ENCODE data around the gene COL8A2. TPM values are rescaled to one million over a fixed set of nuclear protein-coding genes. Genes with fewer than 3 reads are reported as not detected.

Gene COL8A2
- total RNA-seq, 1 donor = 1.9 TPM

- Histone ChIP-seq H3K9me3 (ENCODE audit: low read depth, low read length) (no peaks in the 10 kb centered on the region), H3K4me1 (ENCODE audit: insufficient read depth, low read length) (peaks cover 35% of the 10 kb centered on the region), H3K4me3 (ENCODE audit: low read length) (no peak overlapping the region), H3K27me3 (ENCODE audit: insufficient read depth, low read length) (peaks cover 12% of the 10 kb centered on the region)
Observed at GRCh38 chr1:36087233-36088123, 37.5 kb downstream of the COL8A2 start.

- no peaks in the 10 kb centered on the region for H3K9me3 ChIP-seq (ENCODE audit: low read depth, low read length)
- no peak overlapping the region for H3K4me3 ChIP-seq (ENCODE audit: low read length)
- peaks cover 35% of the 10 kb centered on the region for H3K4me1 ChIP-seq (ENCODE audit: insufficient read depth, low read length)
- peaks cover 12% of the 10 kb centered on the region for H3K27me3 ChIP-seq (ENCODE audit: insufficient read depth, low read length)
Observed at GRCh38 chr1:36086529-36087232, 38.3 kb downstream of the COL8A2 start.

- Histone ChIP-seq H3K4me3 (ENCODE audit: low read length) (no peak overlapping the region), H3K27me3 (ENCODE audit: insufficient read depth, low read length) (peaks cover 12% of the 10 kb centered on the region), H3K9me3 (ENCODE audit: low read depth, low read length) (no peaks in the 10 kb centered on the region), H3K4me1 (ENCODE audit: insufficient read depth, low read length) (peaks cover 29% of the 10 kb centered on the region)
Observed at GRCh38 chr1:36085686-36086526, 39.1 kb downstream of the COL8A2 start.

GRCh38 chr1:36085126-36085525, 39.9 kb downstream of the COL8A2 start:
- no peaks in the 10 kb centered on the region for H3K9me3 ChIP-seq (ENCODE audit: low read depth, low read length)
- H3K4me1 ChIP-seq (ENCODE audit: insufficient read depth, low read length) = peaks cover 23% of the 10 kb centered on the region
- peaks cover 12% of the 10 kb centered on the region for H3K27me3 ChIP-seq (ENCODE audit: insufficient read depth, low read length)
- no peak overlapping the region for H3K4me3 ChIP-seq (ENCODE audit: low read length)

- no peak overlapping the region for H3K4me3 ChIP-seq (ENCODE audit: low read length)
Observed at GRCh38 chr1:36084497-36085115, 40.4 kb downstream of the COL8A2 start.

GRCh38 chr1:36083635-36084496, 41.2 kb downstream of the COL8A2 start, which contains the start of gene TEKT2:
Gene TEKT2, plus strand, starts transcription at chr1:36084094. Its CDS starts 828 bp downstream, at chr1:36084922.
- no peak within 1 kb of the TSS for H3K4me3 ChIP-seq (ENCODE audit: low read length)
- H3K4me1 ChIP-seq (ENCODE audit: insufficient read depth, low read length) = peaks cover 14% of the 10 kb centered on the region
- no peaks in the 10 kb centered on the region for H3K9me3 ChIP-seq (ENCODE audit: low read depth, low read length)
- H3K27me3 ChIP-seq (ENCODE audit: insufficient read depth, low read length) = peaks cover 12% of the 10 kb centered on the region

More at GRCh38 chr1:36084497-36085115, 40.4 kb downstream of the COL8A2 start:
- Histone ChIP-seq H3K9me3 (ENCODE audit: low read depth, low read length) (no peaks in the 10 kb centered on the region), H3K4me1 (ENCODE audit: insufficient read depth, low read length) (peaks cover 18% of the 10 kb centered on the region), H3K27me3 (ENCODE audit: insufficient read depth, low read length) (peaks cover 12% of the 10 kb centered on the region)

GRCh38 chr1:36083219-36083618, 41.8 kb downstream of the COL8A2 start:
- no peak overlapping the region for H3K4me3 ChIP-seq (ENCODE audit: low read length)
- H3K9me3 ChIP-seq (ENCODE audit: low read depth, low read length) = no peaks in the 10 kb centered on the region
- peaks cover 12% of the 10 kb centered on the region for H3K27me3 ChIP-seq (ENCODE audit: insufficient read depth, low read length)

GRCh38 chr1:36081926-36082485, 43.0 kb downstream of the COL8A2 start:
- Histone ChIP-seq H3K9me3 (ENCODE audit: low read depth, low read length) (no peaks in the 10 kb centered on the region), H3K27me3 (ENCODE audit: insufficient read depth, low read length) (peaks cover 12% of the 10 kb centered on the region), H3K4me3 (ENCODE audit: low read length) (no peak overlapping the region), H3K4me1 (ENCODE audit: insufficient read depth, low read length) (peaks cover 8% of the 10 kb centered on the region)

More at GRCh38 chr1:36083219-36083618, 41.8 kb downstream of the COL8A2 start:
- peaks cover 11% of the 10 kb centered on the region for H3K4me1 ChIP-seq (ENCODE audit: insufficient read depth, low read length)

GRCh38 chr1:36080801-36081200, 44.2 kb downstream of the COL8A2 start:
- no peaks in the 10 kb centered on the region for H3K9me3 ChIP-seq (ENCODE audit: low read depth, low read length)
- H3K27me3 ChIP-seq (ENCODE audit: insufficient read depth, low read length) = peaks cover 12% of the 10 kb centered on the region
- peaks cover 8% of the 10 kb centered on the region for H3K4me1 ChIP-seq (ENCODE audit: insufficient read depth, low read length)
- H3K4me3 ChIP-seq (ENCODE audit: low read length) = no peak overlapping the region

- Histone ChIP-seq H3K4me1 (ENCODE audit: insufficient read depth, low read length) (peaks cover 9% of the 10 kb centered on the region), H3K9me3 (ENCODE audit: low read depth, low read length) (no peaks in the 10 kb centered on the region), H3K4me3 (ENCODE audit: low read length) (no peak overlapping the region), H3K27me3 (ENCODE audit: insufficient read depth, low read length) (peaks cover 12% of the 10 kb centered on the region)
Observed at GRCh38 chr1:36080236-36080635, 44.8 kb downstream of the COL8A2 start.

- peaks cover 13% of the 10 kb centered on the region for H3K4me1 ChIP-seq (ENCODE audit: insufficient read depth, low read length)
- no peaks in the 10 kb centered on the region for H3K9me3 ChIP-seq (ENCODE audit: low read depth, low read length)
- H3K4me3 ChIP-seq (ENCODE audit: low read length) = no peak overlapping the region
- no peaks in the 10 kb centered on the region for H3K27me3 ChIP-seq (ENCODE audit: insufficient read depth, low read length)
Observed at GRCh38 chr1:36076979-36077573, 47.9 kb downstream of the COL8A2 start.

GRCh38 chr1:36070349-36070748, 54.7 kb downstream of the COL8A2 start:
- Histone ChIP-seq H3K9me3 (ENCODE audit: low read depth, low read length) (no peaks in the 10 kb centered on the region), H3K4me1 (ENCODE audit: insufficient read depth, low read length) (peaks cover 13% of the 10 kb centered on the region), H3K27me3 (ENCODE audit: insufficient read depth, low read length) (no peaks in the 10 kb centered on the region), H3K4me3 (ENCODE audit: low read length) (no peak overlapping the region)

GRCh38 chr1:36068866-36069265, 56.2 kb downstream of the COL8A2 start:
- Histone ChIP-seq H3K9me3 (ENCODE audit: low read depth, low read length) (no peaks in the 10 kb centered on the region), H3K27me3 (ENCODE audit: insufficient read depth, low read length) (no peaks in the 10 kb centered on the region), H3K4me1 (ENCODE audit: insufficient read depth, low read length) (no peaks in the 10 kb centered on the region), H3K4me3 (ENCODE audit: low read length) (no peak overlapping the region)

Data from mononuclear cell (primary cell).